Measurements from ENCODE around the gene POPDC3.

POPDC3 gene

DNA sequence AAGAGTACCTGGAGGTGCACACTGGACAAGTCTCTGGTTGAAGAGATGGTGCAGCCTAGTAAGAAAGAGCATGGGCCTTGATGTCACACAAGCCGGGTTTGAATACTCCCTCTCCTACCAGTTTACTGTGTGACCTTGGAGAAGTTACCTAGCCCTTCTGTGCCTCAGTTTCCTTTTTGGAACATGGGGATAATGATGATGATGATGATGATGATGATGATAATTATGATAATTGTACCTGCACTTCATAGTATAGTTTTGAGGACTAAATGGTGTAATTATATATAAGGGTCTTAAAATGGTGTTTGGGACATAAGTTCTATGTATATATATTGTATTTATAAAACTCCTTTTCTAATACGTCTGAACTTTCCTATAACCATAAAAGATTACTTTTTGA, 41.7 kb downstream of the POPDC3 start:
- no peak for DNase-seq

DNA sequence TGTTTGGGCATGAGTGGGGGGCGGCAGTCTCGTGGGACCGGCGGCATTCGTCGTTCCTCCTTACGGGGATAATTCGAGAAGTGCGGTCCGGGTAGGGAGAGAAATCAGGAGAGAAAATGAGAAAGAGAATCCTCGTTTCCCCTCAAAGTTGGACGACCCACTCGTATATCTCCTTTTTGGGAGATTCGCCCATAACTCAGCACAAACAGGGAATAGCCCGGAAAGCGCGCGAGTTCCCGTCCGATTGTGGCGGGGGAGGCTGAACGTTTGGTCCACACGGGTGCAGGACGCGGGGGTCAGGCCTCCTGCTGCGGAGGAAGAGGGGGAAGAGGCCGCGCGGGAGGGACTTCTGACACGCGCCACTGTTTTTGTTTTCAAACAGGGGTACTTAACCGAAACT, 42.4 kb downstream of the POPDC3 start:
- no peak for DNase-seq

GRCh38 chr6:105136431-105137350, 43.1 kb downstream of the POPDC3 start:
- no peak for DNase-seq

DNA sequence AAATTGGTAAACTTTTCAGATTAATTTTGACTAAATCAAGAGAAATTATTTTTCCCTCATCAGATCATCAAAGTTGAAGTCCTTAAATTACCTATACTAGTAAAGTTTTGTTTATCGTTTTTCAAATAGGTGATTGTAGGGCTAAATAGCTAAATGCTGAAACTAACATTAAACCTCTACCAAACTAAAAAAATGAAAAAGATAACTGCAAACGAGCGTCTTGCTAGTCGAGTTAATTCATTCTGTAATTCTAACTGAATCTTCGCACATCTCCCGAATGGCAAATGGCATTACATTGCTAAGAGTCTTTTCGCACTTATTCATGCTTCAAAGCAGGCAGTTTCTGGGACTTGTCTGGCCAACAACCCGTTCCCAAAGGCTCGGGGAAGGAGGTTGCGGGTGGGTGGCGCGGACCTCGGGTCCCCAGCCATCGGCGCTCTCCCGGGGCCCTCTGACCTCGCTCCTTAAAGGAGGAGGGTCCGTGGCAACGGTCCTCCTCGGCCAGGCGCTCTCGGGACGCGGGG, 43.8 kb downstream of the POPDC3 start:
- DNase-seq: no peak

GRCh38 chr6:105135056-105135455, 44.8 kb downstream of the POPDC3 start:
- no peak for DNase-seq

- no peak for DNase-seq
These were observed 57.1 kb downstream of the POPDC3 start for GRCh38 chr6:105122717-105123116.

DNA sequence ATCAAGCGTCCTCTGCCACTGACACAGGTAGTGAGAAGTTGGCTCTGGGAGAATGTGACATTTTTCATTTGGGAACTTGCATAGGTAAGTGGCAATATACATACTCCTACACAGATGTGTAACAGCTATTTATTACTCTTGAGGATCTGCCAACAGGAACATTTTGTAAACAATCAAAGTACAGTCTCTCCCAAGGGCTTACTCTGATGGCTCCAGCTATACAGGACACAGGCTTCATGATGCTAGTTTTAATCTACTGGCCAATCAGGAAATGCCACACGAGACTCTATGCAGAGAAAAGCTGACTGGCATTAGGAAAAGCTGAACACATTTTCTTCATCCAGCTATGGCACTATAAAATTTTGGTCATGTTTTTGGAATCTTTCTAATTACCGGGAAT, 57.8 kb downstream of the POPDC3 start:
- DNase-seq: no peak

DNA sequence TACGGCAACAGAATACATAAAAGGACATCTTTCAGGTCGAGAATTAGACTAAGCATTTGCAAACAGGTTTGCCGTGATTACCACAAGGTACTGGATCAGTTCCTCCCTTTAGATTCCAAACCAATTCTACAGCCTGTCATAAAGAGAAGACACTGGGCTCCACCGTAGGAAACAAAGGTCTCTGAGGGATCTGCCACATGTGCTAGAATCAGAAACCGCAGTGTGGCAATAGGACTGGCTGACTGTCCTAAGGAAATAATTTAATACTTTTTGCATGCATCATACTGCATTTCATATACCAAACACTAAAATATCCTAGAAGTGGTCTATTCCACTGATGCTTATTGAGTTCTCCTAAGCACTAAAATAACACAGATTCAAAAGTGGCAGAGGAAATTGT, 59.2 kb downstream of the POPDC3 start:
- DNase-seq: no peak

- no peak for DNase-seq
These were observed 63.7 kb downstream of the POPDC3 start for GRCh38 chr6:105116150-105116549.

DNA sequence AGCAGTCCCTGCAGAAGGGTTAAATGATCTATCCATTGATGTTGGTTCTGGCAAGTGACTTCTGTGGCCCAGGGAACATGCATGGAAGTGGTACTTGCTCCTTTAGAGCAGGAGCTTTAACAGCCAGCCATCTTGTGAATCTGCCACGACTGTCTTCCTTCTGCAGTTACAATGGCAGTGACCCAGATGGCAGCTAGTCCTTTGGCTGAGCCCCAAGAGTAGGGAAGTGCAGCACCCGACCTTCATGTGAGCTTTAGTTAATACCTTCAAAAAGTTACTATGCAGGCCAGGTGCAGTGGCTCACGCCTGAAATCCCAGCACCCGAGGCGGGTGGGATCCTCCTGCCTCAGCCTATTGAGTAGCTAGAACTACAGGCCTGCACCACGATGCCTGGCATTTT, 66.4 kb downstream of the POPDC3 start:
- DNase-seq: no peak

GRCh38 chr6:105112577-105112976, 67.2 kb downstream of the POPDC3 start:
- no peak for DNase-seq

DNA sequence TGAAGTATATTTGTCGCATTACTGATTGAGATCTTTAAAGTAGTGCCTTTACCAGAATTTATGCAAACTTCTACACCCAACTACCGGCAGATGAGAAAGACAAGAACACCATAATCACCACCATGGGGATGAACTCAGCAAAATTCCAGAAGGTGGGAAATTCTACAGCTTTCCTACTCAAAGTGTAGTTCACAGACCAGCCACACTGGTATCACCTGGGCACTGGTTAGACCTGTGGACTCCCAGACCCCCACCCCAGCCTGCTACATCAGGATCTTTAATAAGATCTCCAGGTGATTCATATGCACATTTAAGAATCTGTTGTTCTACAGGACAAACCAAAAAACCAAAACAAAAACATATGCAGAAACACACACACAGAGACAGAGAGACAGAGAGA, 67.9 kb downstream of the POPDC3 start:
- no peak for DNase-seq

DNA sequence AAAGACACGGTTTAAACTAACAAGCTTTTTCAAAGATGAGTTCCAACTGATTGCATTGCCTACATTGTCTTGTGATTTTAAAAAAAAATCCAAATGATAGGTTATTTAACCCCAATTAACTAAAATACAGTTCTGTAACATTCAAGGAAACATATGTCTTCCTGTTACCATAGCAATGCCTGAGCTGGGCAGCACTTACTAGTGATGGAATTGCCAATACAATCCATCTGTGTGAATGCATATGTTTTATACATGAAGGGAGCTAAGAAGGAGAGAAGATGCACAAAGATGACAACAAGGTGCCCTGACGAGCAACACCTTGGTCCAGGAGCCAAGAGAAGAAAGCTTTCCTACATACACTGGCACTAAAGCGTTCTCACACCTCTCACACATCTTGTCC, 68.7 kb downstream of the POPDC3 start:
- DNase-seq: no peak

DNA sequence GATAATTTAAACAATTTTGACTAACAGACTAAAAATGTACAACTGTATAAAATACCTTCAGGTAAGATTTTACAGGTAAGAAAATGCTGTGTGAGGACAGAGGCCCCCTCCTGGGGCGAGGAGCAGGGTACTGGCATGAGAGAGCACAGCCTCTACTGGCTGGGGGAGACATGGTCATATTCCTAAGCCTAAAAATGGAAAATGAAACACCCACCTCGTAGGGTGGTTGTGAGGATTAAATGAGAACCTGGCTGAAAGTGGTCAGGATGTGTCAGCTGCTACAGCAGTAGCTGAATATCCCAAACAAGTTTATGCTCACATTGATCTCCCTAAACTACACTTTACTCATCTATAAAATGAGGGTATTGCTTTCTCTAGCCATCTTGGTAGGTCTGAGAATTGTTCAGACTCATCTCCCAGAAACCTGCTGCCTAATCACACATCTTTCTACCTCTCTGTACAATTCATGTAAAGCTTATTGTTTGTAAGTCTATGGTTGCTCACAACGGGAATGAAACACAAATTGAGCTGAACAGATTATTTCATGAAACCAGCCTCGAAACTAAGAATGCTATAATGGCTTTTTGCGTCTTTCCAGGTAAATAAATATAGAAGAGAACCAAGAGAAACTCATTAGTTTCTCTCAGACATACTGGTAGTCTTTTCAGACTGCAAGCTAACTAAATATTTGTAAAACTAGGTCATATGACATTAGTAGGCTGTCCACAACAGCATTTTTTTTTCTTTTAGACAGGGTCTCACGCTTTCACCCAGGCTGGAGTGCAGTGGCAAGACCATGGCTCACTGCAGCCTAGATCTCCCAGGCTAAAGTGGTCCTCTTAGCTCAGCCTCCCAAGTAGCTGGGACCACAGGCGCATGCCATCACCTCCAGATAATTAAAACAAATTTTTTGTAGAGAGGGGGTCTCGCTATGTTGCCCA, 69.6 kb downstream of the POPDC3 start:
- no peak for DNase-seq

DNA sequence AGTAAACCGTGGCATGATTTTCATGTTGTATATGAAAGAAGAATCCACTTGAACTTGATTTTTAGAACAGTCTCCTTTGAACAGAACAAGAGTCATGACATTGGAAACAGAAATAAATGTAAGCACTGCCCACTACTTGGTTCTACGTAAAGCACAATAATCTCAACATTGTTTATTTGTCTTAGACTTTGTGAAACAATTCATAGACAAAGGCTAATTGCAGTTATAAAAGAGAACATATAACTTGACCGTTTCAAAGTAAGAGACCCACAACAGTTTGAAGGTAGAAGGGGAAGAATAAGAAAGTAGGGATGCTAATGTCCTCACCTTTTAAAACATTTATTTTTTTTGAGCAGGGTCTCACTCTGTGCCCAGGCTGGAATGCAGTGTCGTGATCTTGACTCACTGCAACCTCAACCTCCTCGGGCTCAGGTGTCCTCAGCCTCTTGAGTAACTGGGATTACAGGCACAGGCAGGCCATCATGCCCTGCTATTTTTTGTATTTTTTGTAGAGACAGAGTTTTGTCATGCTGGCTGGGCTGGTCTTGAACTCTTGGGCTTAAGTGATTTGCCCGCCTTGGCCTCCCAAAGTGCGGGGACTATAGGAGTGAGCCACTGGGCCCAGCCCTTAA, 71.1 kb downstream of the POPDC3 start:
- no peak for DNase-seq

Measured in activated effector memory CD4-positive, alpha-beta T cell treated with anti-CD3 and anti-CD28 coated beads, Interleukin-2, amount 50 U/mL, for 16 hours (primary cell).